OCI-LY3 (cell line): Measurements from ENCODE around the gene KLF14.
A peak's percentile ranks its signal among the peaks of the same experiment; 100 is the strongest.
"Not testable (repeated sequence)": the region's sequence is repeated elsewhere in the genome, so short reads cannot be mapped to it uniquely, and the experiment has no call there.

Experiments used
- H2AFZ ChIP-seq: fragments of 200-600, 300-600 bp; shearing (Covaris generic); 2 replicates; pipeline ENCODE4 v1.6.0; 2014; ENCODE audit warnings: antibody characterized with exemption, low read depth, low read length
- H3K27ac ChIP-seq: fragments of 200-600, 300-600 bp; sonication (generic); 2 replicates; pipeline ENCODE4 v1.5.1; 2014; ENCODE audit warnings: mild to moderate bottlenecking, low read length, moderate library complexity, mixed read lengths
- H3K27me3 ChIP-seq: fragments of 200-600, 300-600 bp; sonication (generic); 2 replicates; pipeline ENCODE4 v1.6.1; 2014; ENCODE audit warnings: low read depth, low read length, mixed read lengths
- H3K36me3 ChIP-seq: fragments of 200-600, 300-600 bp; sonication (generic); replicated peaks from 2 replicates; pipeline ENCODE3; 2014; ENCODE audit warnings: low read depth, low read length, mixed read lengths
- H3K4me1 ChIP-seq: fragments of 300-600, 200-600 bp; sonication (generic); 2 replicates; pipeline ENCODE4 v1.6.1; 2014; ENCODE audit warnings: low read length, mixed read lengths
- H3K4me2 ChIP-seq: fragments of 200-600, 300-600 bp; sonication (generic); 2 replicates; pipeline ENCODE4 v1.6.1; 2014; ENCODE audit warnings: low read length, mixed read lengths
- H3K4me3 ChIP-seq: fragments of 300-600, 200-600 bp; sonication (generic); 2 replicates; pipeline ENCODE4 v1.5.1; 2014; ENCODE audit warnings: antibody characterized with exemption, mild to moderate bottlenecking, low read length, moderate library complexity
- H3K79me2 ChIP-seq: fragments of 300-600, 200-600 bp; shearing (Covaris generic); 2 replicates; pipeline ENCODE4 v1.6.1; 2014; ENCODE audit warnings: mild to moderate bottlenecking, low read length, mixed read lengths
- H3K9ac ChIP-seq: fragments of 300-600, 200-600 bp; shearing (Covaris generic); 2 replicates; pipeline ENCODE4 v1.6.0; 2014; ENCODE audit warnings: mild to moderate bottlenecking, low read length, moderate library complexity
- H3K9me3 ChIP-seq: fragments of 200-600, 300-600 bp; shearing (Covaris generic); 2 replicates; pipeline ENCODE4 v1.6.1; 2014; ENCODE audit warnings: low read length, mixed read lengths; ENCODE audit not compliant: insufficient read depth
- H4K20me1 ChIP-seq: fragments of 200-600, 300-600 bp; sonication (generic); 2 replicates; pipeline ENCODE4 v1.6.1; 2016; ENCODE audit warnings: low read length, mixed read lengths; ENCODE audit not compliant: insufficient read depth
- EZH2phosphoT487 ChIP-seq: fragments of 200-600 bp; shearing (Covaris generic); IDR thresholded peaks from 2 replicates; pipeline ENCODE4 v1.6.1; 2018; ENCODE audit warnings: antibody characterized with exemption, mixed run types, low read depth
- TF ChIP-seq, protein P1 (sequence below): fragments of 200-600, 300-600 bp; sonication (generic); IDR thresholded peaks from 2 replicates; pipeline ENCODE4 v1.5.1; 2014; ENCODE audit warnings: antibody characterized with exemption, low read length, low read depth

Gene KLF14

DNA sequence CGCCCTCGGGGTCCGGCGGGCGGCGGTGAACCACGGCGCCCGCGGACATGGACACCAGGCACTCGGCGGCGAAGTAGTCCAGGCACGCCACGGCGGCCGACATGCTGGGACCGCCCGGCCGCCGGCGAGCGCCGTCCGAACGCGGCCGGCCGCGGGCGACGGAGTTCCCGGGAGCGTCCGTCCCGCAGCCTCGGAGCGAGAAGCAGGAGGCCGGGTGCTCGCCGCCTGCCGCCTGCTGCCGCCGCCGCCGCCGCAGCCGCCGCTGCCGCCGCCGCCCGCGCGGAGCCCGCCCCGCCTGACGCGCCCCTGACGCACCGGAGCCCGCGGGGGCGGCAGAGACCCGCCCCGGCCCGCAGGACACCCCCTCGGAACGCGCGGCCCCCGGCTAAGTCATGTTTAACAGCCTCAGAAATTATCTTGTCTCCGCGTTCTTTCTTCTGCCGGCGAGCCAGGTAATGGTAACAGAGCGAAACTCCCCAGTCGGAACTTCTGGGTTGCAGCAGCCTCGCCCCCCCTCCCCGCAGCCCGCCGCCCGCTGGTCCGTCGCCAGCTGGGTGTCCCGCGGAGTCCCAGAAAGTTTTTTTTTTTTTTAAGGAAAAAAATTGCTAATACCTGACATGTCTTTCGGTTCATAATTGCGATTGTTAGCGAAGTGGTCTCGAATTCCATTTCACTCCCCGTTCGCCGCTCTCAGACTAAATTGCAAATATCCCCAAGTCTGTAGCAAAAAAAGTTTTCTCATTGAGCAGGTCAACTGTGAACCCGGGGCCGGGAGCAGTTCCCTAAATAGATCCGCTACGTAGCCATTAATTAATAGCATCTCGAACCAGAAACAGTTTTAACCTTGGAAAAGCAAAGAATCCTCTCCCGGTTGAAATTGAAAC, at the start of gene KLF14:
Gene KLF14, minus strand, starts transcription at position 277 of the 884 bp plus-strand sequence. Its CDS starts 174 bp downstream, at position 103.
- Histone ChIP-seq H3K9ac (peak within 1 kb of the TSS; percentile 61), H3K9me3 (no peaks in the 10 kb centered on the region), H3K79me2 (no peaks in the 10 kb centered on the region), H3K27me3 (peaks cover 19% of the 10 kb centered on the region), H3K27ac (no peak within 1 kb of the TSS), H3K4me2 (peak within 1 kb of the TSS; percentile 89), H4K20me1 (no peaks in the 10 kb centered on the region), H3K4me3 (peak within 1 kb of the TSS; percentile 85), H2AFZ (peak within 1 kb of the TSS; percentile 81), H3K4me1 (peaks cover 4% of the 10 kb centered on the region; the same call in 1 of the 2 replicates), H3K36me3 (no peaks in the 10 kb centered on the region)
- TF ChIP-seq, protein P1, sequence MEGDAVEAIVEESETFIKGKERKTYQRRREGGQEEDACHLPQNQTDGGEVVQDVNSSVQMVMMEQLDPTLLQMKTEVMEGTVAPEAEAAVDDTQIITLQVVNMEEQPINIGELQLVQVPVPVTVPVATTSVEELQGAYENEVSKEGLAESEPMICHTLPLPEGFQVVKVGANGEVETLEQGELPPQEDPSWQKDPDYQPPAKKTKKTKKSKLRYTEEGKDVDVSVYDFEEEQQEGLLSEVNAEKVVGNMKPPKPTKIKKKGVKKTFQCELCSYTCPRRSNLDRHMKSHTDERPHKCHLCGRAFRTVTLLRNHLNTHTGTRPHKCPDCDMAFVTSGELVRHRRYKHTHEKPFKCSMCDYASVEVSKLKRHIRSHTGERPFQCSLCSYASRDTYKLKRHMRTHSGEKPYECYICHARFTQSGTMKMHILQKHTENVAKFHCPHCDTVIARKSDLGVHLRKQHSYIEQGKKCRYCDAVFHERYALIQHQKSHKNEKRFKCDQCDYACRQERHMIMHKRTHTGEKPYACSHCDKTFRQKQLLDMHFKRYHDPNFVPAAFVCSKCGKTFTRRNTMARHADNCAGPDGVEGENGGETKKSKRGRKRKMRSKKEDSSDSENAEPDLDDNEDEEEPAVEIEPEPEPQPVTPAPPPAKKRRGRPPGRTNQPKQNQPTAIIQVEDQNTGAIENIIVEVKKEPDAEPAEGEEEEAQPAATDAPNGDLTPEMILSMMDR, result no peak

DNA sequence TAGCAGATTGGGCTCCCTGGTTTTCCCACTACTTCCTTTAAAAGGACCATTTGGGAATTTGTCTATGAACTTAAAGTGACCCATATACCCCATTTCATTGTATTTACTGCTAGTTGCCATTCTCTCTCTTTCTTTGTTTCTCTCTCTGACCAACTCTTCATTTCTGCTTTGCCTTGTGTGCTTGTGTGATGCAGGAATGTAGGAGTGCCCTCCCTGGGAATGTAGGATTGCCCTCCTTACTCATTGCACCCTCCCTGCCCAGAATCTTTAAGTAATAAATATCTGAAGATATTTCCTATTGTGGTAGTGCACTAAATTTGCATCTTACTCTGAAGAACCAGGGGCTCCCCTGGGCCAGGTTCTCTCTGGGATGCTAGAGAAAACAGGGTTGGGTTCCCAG, 47.3 kb upstream of the KLF14 start:
- H3K27me3 ChIP-seq, result no peaks in the 10 kb centered on the region
- no peaks in the 10 kb centered on the region for H3K36me3 ChIP-seq
- no peak overlapping the region for H3K9ac ChIP-seq
- H4K20me1 ChIP-seq, result no peaks in the 10 kb centered on the region
- H3K4me2 ChIP-seq, result no peak overlapping the region
- H3K9me3 ChIP-seq, result no peaks in the 10 kb centered on the region
- H3K4me1 ChIP-seq, result no peaks in the 10 kb centered on the region
- TF ChIP-seq EZH2phosphoT487, result no peak
- TF ChIP-seq, protein P1, result no peak
- no peaks in the 10 kb centered on the region for H3K79me2 ChIP-seq
- no peak overlapping the region for H3K4me3 ChIP-seq
- H2AFZ ChIP-seq, result no peak overlapping the region
- no peak overlapping the region for H3K27ac ChIP-seq

DNA sequence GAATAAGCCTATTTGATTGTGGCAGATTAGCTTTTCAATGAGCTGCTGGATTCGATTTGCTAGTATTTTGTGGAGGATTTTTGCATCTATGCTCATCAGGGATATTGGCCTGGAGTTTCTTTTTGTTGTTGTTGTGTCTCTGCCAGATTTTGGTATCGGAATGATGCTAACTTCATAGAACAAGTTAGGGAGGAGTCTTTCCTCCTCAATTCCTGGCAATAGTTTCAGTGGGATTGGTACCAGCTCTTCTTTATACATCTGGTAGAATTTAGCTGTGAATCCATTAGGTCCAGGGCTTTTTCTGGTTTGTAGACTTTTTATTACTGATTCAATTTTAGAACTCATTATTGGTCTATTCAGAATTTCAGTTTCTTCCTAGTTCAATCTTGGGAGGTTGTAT, 43.4 kb upstream of the KLF14 start:
- TF ChIP-seq EZH2phosphoT487, result no peak
- TF ChIP-seq, protein P1, result no peak
- Histone ChIP-seq H3K4me2 (no peak overlapping the region), H3K27ac (no peak overlapping the region), H3K4me3 (no peak overlapping the region), H3K36me3 (no peaks in the 10 kb centered on the region), H4K20me1 (no peaks in the 10 kb centered on the region), H2AFZ (no peak overlapping the region), H3K27me3 (no peaks in the 10 kb centered on the region), H3K9ac (no peak overlapping the region), H3K9me3 (no peaks in the 10 kb centered on the region), H3K79me2 (no peaks in the 10 kb centered on the region), H3K4me1 (no peaks in the 10 kb centered on the region)

DNA sequence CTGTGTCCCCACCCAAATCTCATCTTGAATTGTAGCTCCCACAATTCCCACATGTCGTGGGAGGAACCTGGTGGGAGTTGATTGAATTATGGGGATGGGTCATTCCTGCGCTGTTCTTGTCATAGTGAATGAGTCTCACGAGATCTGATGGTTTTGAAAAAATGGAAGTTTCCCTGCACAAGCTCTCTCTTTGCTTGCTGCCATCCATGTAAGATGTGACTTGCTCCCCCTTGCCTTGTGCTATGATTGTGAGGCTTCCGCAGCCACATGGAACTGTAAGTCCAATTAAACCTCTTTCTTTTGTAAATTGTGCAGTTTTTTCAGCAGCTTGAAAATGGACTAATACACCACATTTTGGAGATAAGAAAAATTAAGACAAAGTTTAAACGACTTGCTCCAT, 38.4 kb upstream of the KLF14 start:
- H3K4me3 ChIP-seq, H3K4me2 ChIP-seq, H4K20me1 ChIP-seq, H3K4me1 ChIP-seq, H3K36me3 ChIP-seq, H3K27ac ChIP-seq, H3K9me3 ChIP-seq, H3K79me2 ChIP-seq, H3K9ac ChIP-seq, H2AFZ ChIP-seq, H3K27me3 ChIP-seq: not testable (repeated sequence)
